Prostate gland (tissue), 2 donors: ENCODE results near the gene TLE5. TPM values are rescaled to one million over a fixed set of nuclear protein-coding genes. Genes with fewer than 3 reads are reported as not detected.
"Not testable (repeated sequence)": the region's sequence is repeated elsewhere in the genome, so short reads cannot be mapped to it uniquely, and the experiment has no call there.

ENCODE experiments used
- DNase-seq: peaks from one replicate; pipeline ENCODE4 v3.0.0-alpha.2; 2019; ENCODE audit warnings: low spot score
- H3K27ac ChIP-seq, 2 donors: fragments of 200-600 bp; sonication (generic); 2 replicates each; pipeline ENCODE4 v1.5.1; 2017 to 2019
- H3K27me3 ChIP-seq: fragments of 200-600 bp; sonication (generic); replicated peaks from 2 replicates; pipeline ENCODE4 v1.5.1; 2019; ENCODE audit not compliant: insufficient read depth
- H3K36me3 ChIP-seq, 2 donors: fragments of 200-600 bp; sonication (generic); 1 replicate in 1 of 2; 2 replicates in 1 of 2; pipeline versions ENCODE4 v1.5.1 to v1.8.1; 2017 to 2019
- H3K4me1 ChIP-seq: fragments of 200-600 bp; sonication (generic); replicated peaks from 2 replicates; pipeline ENCODE4 v1.5.1; 2019
- H3K4me3 ChIP-seq, 2 donors: fragments of 200-600 bp; sonication (generic); 2 replicates each; pipeline ENCODE4 v1.5.1; 2017 to 2019
- H3K9me3 ChIP-seq: fragments of 200-600 bp; sonication (generic); 2 replicates; pipeline ENCODE4 v1.5.1; 2017
- POLR2A ChIP-seq: fragments of 450-650 bp; IDR thresholded peaks from one replicate; pipeline ENCODE4 v1.6.1; 2016; ENCODE audit warnings: antibody characterized with exemption, mild to moderate bottlenecking
- POLR2AphosphoS5 ChIP-seq: sonication (generic); formaldehyde crosslinking; IDR thresholded peaks from one replicate; pipeline ENCODE4 v1.6.1; 2017; ENCODE audit warnings: antibody characterized with exemption
- WGBS: methylation state at CpG from one replicate; pipeline ENCODE4 v1.1.5; 2018; 5-methylcytosine and 5-hydroxymethylcytosine counted together
- intact Hi-C: fragments of 100-400 bp; cut with DNase I; formaldehyde crosslinking; loops from one replicate; pipeline ENCODE4 v1.14.2; 2022
- total RNA-seq, 2 donors: library from RNA; depleted of rRNA; stranded (reverse); fragments of >200 nt; gene quantifications; one replicate each; pipeline ENCODE4 v1.1.0, GENCODE V29; 2016
- TF ChIP-seq, protein P1 (sequence below), 4 experiments: fragments of 200-600 bp in 2 of 4; fragments of 450-650 bp in 2 of 4; sonication (generic) in 2 of 4; IDR thresholded peaks; 1 replicate in 3 of 4; 2 replicates in 1 of 4; pipeline ENCODE4 v1.5.1; 2016 to 2019; ENCODE audit warnings: antibody characterized with exemption in 4 of 4, mild to moderate bottlenecking in 2 of 4, moderate library complexity in 2 of 4

Gene TLE5
- total RNA-seq, 2 donors from 2014 or later = 546 to 767 TPM

DNA sequence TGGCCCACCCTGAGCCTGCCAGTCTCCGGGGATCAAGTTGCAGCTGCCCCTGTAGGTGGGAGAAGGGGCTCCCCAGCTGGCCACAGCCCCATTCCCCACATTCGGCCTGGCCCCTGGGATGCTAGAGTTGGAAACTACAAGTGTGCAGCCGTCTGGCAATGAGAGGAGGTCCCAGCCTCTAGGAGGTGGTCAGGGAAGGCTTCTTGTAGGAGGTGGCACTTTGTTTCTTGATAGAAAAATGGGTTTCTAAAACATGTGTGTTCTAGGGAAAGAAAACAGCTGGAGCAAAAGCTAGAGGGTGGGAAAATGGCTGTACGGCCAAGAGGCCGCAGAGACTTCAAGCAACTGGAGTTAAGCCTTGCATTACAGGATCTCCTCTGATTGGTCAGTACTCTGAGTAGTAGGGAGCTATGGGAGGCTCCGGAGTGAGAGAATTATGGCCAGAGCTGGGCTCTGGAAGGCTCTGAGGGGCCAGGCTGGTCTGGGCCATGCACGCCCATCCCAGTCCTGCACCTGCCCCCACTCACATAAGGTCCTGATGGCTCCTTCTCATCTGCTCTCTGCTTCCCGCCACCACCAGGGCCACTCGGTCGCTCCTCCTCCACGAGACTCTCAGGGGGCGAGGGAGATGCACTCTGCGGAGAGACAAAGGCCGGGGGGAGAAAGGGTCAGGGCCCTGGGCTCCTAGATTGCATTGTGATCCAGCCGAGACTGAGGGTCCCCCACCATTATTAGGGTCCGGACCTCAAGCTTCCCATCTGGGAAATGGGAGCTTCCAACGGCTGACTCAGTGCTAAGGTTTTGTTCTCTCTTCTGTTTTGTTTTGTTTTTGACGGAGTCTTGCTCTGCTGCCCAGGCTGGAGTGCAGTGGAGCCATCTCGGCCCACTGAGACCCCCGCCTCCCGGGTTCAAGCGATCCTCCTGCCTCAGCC lies 46.9 kb downstream of the TLE5 start:
- H3K4me3 ChIP-seq = no peak overlapping the region
- H3K4me1 ChIP-seq = no peaks in the 10 kb centered on the region
- WGBS = 92% methylated on average over 22 of the region's 22 CpGs
- H3K9me3 ChIP-seq = no peaks in the 10 kb centered on the region
- TF ChIP-seq, protein P1, sequence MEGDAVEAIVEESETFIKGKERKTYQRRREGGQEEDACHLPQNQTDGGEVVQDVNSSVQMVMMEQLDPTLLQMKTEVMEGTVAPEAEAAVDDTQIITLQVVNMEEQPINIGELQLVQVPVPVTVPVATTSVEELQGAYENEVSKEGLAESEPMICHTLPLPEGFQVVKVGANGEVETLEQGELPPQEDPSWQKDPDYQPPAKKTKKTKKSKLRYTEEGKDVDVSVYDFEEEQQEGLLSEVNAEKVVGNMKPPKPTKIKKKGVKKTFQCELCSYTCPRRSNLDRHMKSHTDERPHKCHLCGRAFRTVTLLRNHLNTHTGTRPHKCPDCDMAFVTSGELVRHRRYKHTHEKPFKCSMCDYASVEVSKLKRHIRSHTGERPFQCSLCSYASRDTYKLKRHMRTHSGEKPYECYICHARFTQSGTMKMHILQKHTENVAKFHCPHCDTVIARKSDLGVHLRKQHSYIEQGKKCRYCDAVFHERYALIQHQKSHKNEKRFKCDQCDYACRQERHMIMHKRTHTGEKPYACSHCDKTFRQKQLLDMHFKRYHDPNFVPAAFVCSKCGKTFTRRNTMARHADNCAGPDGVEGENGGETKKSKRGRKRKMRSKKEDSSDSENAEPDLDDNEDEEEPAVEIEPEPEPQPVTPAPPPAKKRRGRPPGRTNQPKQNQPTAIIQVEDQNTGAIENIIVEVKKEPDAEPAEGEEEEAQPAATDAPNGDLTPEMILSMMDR (IDR thresholded peaks at IDR 0.05) = no peak
- no peak for TF ChIP-seq POLR2AphosphoS5
- TF ChIP-seq POLR2A = no peak
- H3K36me3 ChIP-seq = no peaks in the 10 kb centered on the region
- no peak for DNase-seq
- H3K27ac ChIP-seq = no peak overlapping the region
- intact Hi-C loops = no loop called here
- H3K27me3 ChIP-seq = no peaks in the 10 kb centered on the region

DNA sequence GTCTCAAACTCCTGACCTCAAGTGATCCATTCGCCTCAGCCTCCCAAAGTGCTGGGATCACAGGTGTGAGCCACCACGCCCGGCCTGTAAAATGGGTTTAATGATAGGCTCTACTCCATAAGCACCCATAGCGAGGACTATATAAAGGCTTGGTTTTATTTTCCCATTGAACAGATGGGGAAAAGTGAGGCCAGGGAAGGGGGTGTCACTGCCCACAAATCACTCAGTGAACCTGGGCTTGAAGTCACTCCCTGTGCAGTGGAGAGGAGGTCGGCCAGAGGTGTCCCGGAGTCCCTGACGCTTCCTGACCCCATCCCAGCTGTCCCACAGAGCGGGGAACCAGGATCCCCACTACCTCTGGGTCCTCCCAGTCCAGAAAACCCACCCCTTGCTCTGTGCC lies 48.2 kb downstream of the TLE5 start:
- Histone ChIP-seq H3K4me1 (no peaks in the 10 kb centered on the region), H3K27ac (peak overlapping the region in 1 of 2 donors; percentile 54), H3K36me3 (no peaks in the 10 kb centered on the region), H3K4me3 (no peak overlapping the region), H3K9me3 (no peaks in the 10 kb centered on the region), H3K27me3 (no peaks in the 10 kb centered on the region)
- intact Hi-C loops = no loop called here
- WGBS = 96% methylated on average over 8 of the region's 8 CpGs
- TF ChIP-seq POLR2AphosphoS5 (no peak), POLR2A (no peak)
- TF ChIP-seq, protein P1 (IDR thresholded peaks at IDR 0.05) = no peak
- no peak for DNase-seq

DNA sequence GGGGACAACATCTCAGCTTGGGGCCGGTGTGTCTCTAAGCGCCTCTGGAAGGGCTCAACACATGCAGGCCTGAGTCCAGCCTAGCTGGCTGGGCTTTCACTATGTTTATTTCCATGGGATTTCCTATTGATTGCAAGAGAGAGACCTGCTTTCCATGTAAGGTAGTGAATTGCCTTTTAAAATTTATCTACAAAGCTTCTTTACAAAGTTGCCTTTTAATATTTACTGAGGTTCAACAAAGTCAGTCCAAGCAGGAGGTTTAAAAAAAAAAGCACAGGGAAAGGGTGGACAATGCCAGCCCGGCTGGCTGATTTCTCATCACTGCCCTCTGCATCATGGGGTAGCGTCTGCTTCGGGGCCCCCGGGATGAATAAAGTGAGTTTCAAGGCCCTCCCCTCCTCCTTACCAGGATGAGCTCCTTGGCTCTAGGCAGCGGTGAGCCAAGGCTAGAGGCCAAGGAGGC lies 49.0 kb downstream of the TLE5 start:
- WGBS = 55% methylated on average over 7 of the region's 7 CpGs
- H3K4me1 ChIP-seq = no peaks in the 10 kb centered on the region
- peak; percentile 39 for DNase-seq
- H3K36me3 ChIP-seq = no peaks in the 10 kb centered on the region
- H3K27ac ChIP-seq = peak overlapping the region; percentile 48 to 54
- intact Hi-C loops = no loop called here
- peak; percentile 58 for TF ChIP-seq POLR2AphosphoS5
- no peak for TF ChIP-seq POLR2A
- no peaks in the 10 kb centered on the region for H3K27me3 ChIP-seq
- no peaks in the 10 kb centered on the region for H3K9me3 ChIP-seq
- no peak overlapping the region for H3K4me3 ChIP-seq

DNA sequence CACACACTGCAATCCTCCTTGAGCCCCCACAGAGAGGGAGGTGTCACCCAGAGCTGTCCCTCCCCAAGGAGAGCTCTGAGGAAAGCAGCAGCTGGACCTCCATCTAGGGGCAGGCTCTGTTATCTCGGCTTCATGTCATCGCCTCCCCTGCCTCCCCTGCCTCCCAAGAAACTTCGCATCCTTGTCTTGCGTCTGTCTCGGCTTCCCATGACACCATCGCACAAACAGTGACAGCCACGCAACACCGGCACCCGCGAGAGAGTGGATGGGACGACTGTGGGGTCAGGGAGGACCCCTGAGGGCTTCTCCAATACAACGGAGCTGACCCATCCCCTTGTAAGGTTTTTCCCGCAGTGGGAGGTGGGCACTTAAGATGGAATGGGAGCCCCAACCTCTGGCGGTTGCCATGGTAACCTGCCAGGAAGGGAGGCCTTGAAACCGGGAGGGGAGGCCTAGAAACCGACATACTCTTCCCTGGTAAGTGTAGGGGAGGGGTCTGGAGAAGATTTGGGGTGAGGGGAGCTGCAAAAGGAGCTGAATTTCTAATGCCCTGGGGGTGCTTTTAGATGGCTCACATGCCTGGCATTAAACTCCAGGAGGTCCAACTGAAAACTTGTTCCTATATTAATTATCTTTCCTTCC lies 49.6 kb downstream of the TLE5 start:
- no peak for DNase-seq
- 82% methylated on average over 16 of the region's 16 CpGs for WGBS
- H3K36me3 ChIP-seq = no peaks in the 10 kb centered on the region
- intact Hi-C loops = no loop called here
- no peaks in the 10 kb centered on the region for H3K9me3 ChIP-seq
- TF ChIP-seq POLR2A = no peak
- TF ChIP-seq, protein P1 (IDR thresholded peaks at IDR 0.05) = no peak
- TF ChIP-seq POLR2AphosphoS5 = no peak
- H3K4me1 ChIP-seq = no peaks in the 10 kb centered on the region
- H3K4me3 ChIP-seq = no peak overlapping the region
- peak overlapping the region; percentile 48 to 54 for H3K27ac ChIP-seq
- H3K27me3 ChIP-seq = no peaks in the 10 kb centered on the region

DNA sequence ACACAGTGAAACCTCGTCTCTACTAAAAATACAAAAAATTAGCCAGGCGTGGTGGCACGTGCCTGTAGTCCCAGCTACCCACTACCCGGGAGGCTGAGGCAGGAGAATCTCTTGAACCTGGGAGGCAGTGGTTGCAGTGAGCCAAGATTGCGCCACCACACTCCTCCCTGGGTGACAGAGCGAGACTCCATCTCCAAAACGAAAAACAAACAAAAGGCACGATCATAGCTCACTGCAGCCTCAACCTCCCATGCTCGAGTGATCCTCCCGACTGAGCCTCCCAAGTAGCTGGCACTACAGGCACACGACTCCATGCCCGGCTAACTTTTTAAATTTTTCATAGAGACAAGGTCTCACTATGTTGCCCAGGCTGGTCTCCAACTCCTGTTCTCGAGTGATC lies 50.2 kb downstream of the TLE5 start:
- H3K4me1 ChIP-seq, H3K27ac ChIP-seq, H3K27me3 ChIP-seq, DNase-seq, H3K4me3 ChIP-seq, intact Hi-C loops, H3K9me3 ChIP-seq, H3K36me3 ChIP-seq: not testable (repeated sequence)
- 71% methylated on average over 13 of the region's 13 CpGs for WGBS
